GM12878 (cell line): ENCODE results near the gene CHRDL2. TPM values are rescaled to one million over a fixed set of nuclear protein-coding genes. Genes with fewer than 3 reads are reported as not detected.
A peak's percentile ranks its signal among the peaks of the same experiment; 100 is the strongest.

Experiments used
- ATAC-seq: fragments of 200-7000 bp; cut with Tn5 transposase; 3 replicates; pipeline ENCODE4 v1.9.1; 2020; ENCODE audit warnings: mild to moderate bottlenecking, moderate library complexity
- BruUV-seq: library from RNA; stranded (reverse); fragments of 400-500 nt; replicated peaks from 2 replicates; lab custom pipeline; 2021; lab: Mats Ljungman, UMichigan
- CTCF ChIA-PET: fragments of 300-600 bp; sonication (Branson Sonifier 250); formaldehyde crosslinking; extraction: SDS; loops from one replicate; lab custom pipeline; 2021; ENCODE audit warnings: inconsistent platforms; lab: Yijun Ruan, JAX
- POLR2A ChIA-PET: fragments of 350-600 bp; formaldehyde crosslinking; extraction: SDS; loops from one replicate; lab custom pipeline; 2021; ENCODE audit warnings: inconsistent platforms; lab: Charles Lee
- RAD21 ChIA-PET: fragments of 300-600 bp; sonication (Branson Sonifier 250); formaldehyde crosslinking; loops from one replicate; lab custom pipeline; 2023; ENCODE audit warnings: antibody characterized with exemption; ENCODE audit not compliant: unreplicated experiment; lab: Charles Lee
- SMC1A ChIA-PET: fragments of 300-600 bp; sonication (Branson Sonifier 250); formaldehyde crosslinking; loops from one replicate; lab custom pipeline; 2023; ENCODE audit not compliant: unreplicated experiment, uncharacterized antibody; lab: Charles Lee
- DNase-seq: peaks from one replicate; pipeline ENCODE4 v3.0.0-alpha.2; 2011; ENCODE audit warnings: low read depth, low spot score
- FAIRE-seq: peaks from 3 replicates; lab custom pipeline; 2011; peaks lifted over from hg19 to GRCh38; lab: Jason Lieb, UNC
- H2AFZ ChIP-seq: 2 replicates; pipeline ENCODE4 v1.6.0; 2011; ENCODE audit warnings: low read depth, low read length, control low read depth; ENCODE audit not compliant: control insufficient read depth
- H3K27ac ChIP-seq: 2 replicates; pipeline ENCODE4 v1.5.1; 2011; ENCODE audit warnings: control low read depth; ENCODE audit not compliant: control insufficient read depth, insufficient read depth
- H3K27me3 ChIP-seq, 2 experiments: replicated peaks in 1 of 2; 2 replicates each; pipeline versions ENCODE4 v1.6.0 to v1.6.1; 2011; ENCODE audit warnings: low read length in 1 of 2; ENCODE audit not compliant: control insufficient read depth in 2 of 2, insufficient read depth in 2 of 2
- H3K36me3 ChIP-seq, 2 experiments: 2 replicates each; pipeline ENCODE4 v1.5.1; 2011; ENCODE audit warnings: low read length in 1 of 2; ENCODE audit not compliant: control insufficient read depth in 2 of 2, insufficient read depth in 2 of 2
- H3K4me1 ChIP-seq: 2 replicates; pipeline ENCODE4 v1.6.1; 2011; ENCODE audit warnings: mild to moderate bottlenecking, low read length, moderate library complexity, mixed read lengths; ENCODE audit not compliant: control insufficient read depth, insufficient read depth
- H3K4me2 ChIP-seq: 2 replicates; pipeline ENCODE4 v1.6.0; 2011; ENCODE audit warnings: control low read depth; ENCODE audit not compliant: control insufficient read depth, insufficient read depth
- H3K4me3 ChIP-seq: fragments of 200-600 bp; sonication (generic); 2 replicates; pipeline ENCODE4 v1.5.1; 2016
- H3K79me2 ChIP-seq: 2 replicates; pipeline ENCODE4 v1.6.0; 2011; ENCODE audit warnings: low read length; ENCODE audit not compliant: control insufficient read depth, insufficient read depth
- H3K9ac ChIP-seq: 2 replicates; pipeline ENCODE4 v1.8.0; 2011; ENCODE audit warnings: low read length, control low read depth, mixed read lengths; ENCODE audit not compliant: control insufficient read depth, insufficient read depth
- H3K9me3 ChIP-seq: replicated peaks from 3 replicates; pipeline ENCODE4 v1.5.1; 2011; ENCODE audit warnings: mild to moderate bottlenecking, low read length; ENCODE audit not compliant: control insufficient read depth, insufficient read depth
- H4K20me1 ChIP-seq: 2 replicates; pipeline ENCODE4 v1.6.0; 2011; ENCODE audit not compliant: control insufficient read depth, insufficient read depth
- CTCF ChIP-seq, 3 experiments: IDR thresholded peaks in 2 of 3; conservative IDR thresholded peaks in 1 of 3; 2 replicates each; pipeline ENCODE4 v1.5.1; 2011; ENCODE audit warnings: low read depth in 3 of 3, low read length in 3 of 3, mild to moderate bottlenecking in 3 of 3, control low read depth in 2 of 3, moderate library complexity in 2 of 3, inconsistent platforms in 1 of 3, mixed read lengths in 1 of 3; ENCODE audit not compliant: control insufficient read depth in 2 of 3, insufficient read depth in 1 of 3; ENCODE audit errors: extremely low read depth in 1 of 3
- HDAC2 ChIP-seq: fragments of 200-600 bp; sonication (generic); IDR thresholded peaks from 2 replicates; pipeline ENCODE4 v1.6.1; 2017
- IRF5 ChIP-seq: fragments of 450-650 bp; IDR thresholded peaks from 2 replicates; pipeline ENCODE4 v1.6.1; 2017; ENCODE audit warnings: borderline replicate concordance
- PAX5 ChIP-seq: IDR thresholded peaks from 2 replicates; pipeline ENCODE4 v1.6.1; 2011; ENCODE audit warnings: low read depth, low read length, borderline replicate concordance
- RAD21 ChIP-seq: IDR thresholded peaks from 2 replicates; pipeline ENCODE4 v1.6.1; 2011; ENCODE audit warnings: mild to moderate bottlenecking, low read depth, low read length, moderate library complexity; ENCODE audit not compliant: insufficient read depth
- SMC3 ChIP-seq: IDR thresholded peaks from 2 replicates; pipeline ENCODE4 v1.6.1; 2011; ENCODE audit warnings: low read length, improper control_type of control experiment, borderline replicate concordance
- YY1 ChIP-seq: IDR thresholded peaks from 2 replicates; pipeline ENCODE4 v1.6.1; 2011; ENCODE audit warnings: low read depth, mild to moderate bottlenecking, low read length
- ZBED1 ChIP-seq: IDR thresholded peaks from 2 replicates; pipeline ENCODE4 v1.6.1; 2016; ENCODE audit warnings: borderline replicate concordance
- ZNF24 ChIP-seq: fragments of 450-650 bp; IDR thresholded peaks from 2 replicates; pipeline ENCODE4 v1.6.1; 2017; ENCODE audit warnings: antibody characterized with exemption, mild to moderate bottlenecking
- WGBS: methylation state at CpG from one replicate; pipeline ENCODE4 v1.1.6; 2016; ENCODE audit warnings: low lambda C conversion rate; ENCODE audit not compliant: insufficient replicate concordance, insufficient coverage; ENCODE audit errors: missing lambda C conversion rate; 5-methylcytosine and 5-hydroxymethylcytosine counted together
- in situ Hi-C: fragments of 300-500 bp; cut with MboI; formaldehyde crosslinking; loops from 9 replicates; pipeline ENCODE4 v1.14.3; 2018; ENCODE audit warnings: mixed read lengths
- intact Hi-C: fragments of 100-400 bp; cut with micrococcal nuclease; formaldehyde crosslinking; loops from one replicate; pipeline ENCODE4 v1.14.2; 2022; ENCODE audit not compliant: unreplicated experiment
- polyA plus RNA-seq, 11 experiments: library from polyadenylated mRNA; depleted of rRNA in 4 of 11; unstranded in 6 of 11; stranded (reverse) in 5 of 11; fragments of >200 nt; fragmentation: Nextera tagmentation in 4 of 11; fragmentation: Illumina TruSeq in 1 of 11; extraction: Ambion mirVana in 4 of 11; extraction: Trizol in 1 of 11; gene quantifications; 1 replicate in 1 of 11; 2 replicates in 10 of 11; pipeline versions ENCODE4 v1.2.1 to v1.2.3, GENCODE V29; 2011 to 2016; ENCODE audit warnings: inconsistent platforms in 2 of 11, missing spikeins in 2 of 11, low read depth in 1 of 11
- total RNA-seq, 4 experiments: library from RNA; depleted of rRNA in 3 of 4; stranded (reverse); fragments of >200 nt in 3 of 4; fragmentation: Illumina TruSeq in 1 of 4; extraction: Trizol in 1 of 4; gene quantifications; 2 replicates each; pipeline versions ENCODE4 v1.2.1 to v1.2.3, GENCODE V29; 2013 to 2021

CHRDL2 gene
- total and polyA plus RNA-seq, 10 of the 15 experiments (the other 5 are each of a cell fraction or from before 2014, with no cell fraction given) = not detected

- RAD21 ChIA-PET = interaction anchor here (0.6 kb wide), 1 partner anchor 118 kb away, joined by 3 read pairs; no protein-coding TSS in a partner anchor
Measured at GRCh38 chr11:74742070-74742469, 10.8 kb upstream of the CHRDL2 start.

GRCh38 chr11:74739546-74740270 is 8.5 kb upstream of the CHRDL2 start:
- no TSS peak for BruUV-seq
- DNase-seq (no peak), FAIRE-seq (peak; percentile 57), ATAC-seq (peak; percentile 93)
- H3K36me3 ChIP-seq = no peaks in the 10 kb centered on the region
- TF ChIP-seq ZBED1 = no peak
- no peak for TF ChIP-seq IRF5
- TF ChIP-seq HDAC2 = no peak
- TF ChIP-seq YY1 = peak; percentile 43; the same call in 1 of the 2 replicates
- TF ChIP-seq SMC3 = peak; percentile 49; the same call in 1 of the 2 replicates
- peak; percentile 62 for TF ChIP-seq RAD21
- TF ChIP-seq CTCF (IDR thresholded peaks at IDR 0.05 in 2 of 3, conservative IDR thresholded peaks at IDR 0.05 in 1 of 3; ENCODE audit: control insufficient read depth in 2 of 3, extremely low read depth in 1 of 3, insufficient read depth in 1 of 3, low read depth in 3 of 3, low read length in 3 of 3) = peak; percentile 83 to 92 (median 89)
- H3K9me3 ChIP-seq = no peaks in the 10 kb centered on the region
- in situ Hi-C loops (no loop called here), intact Hi-C loops (loop anchor here (5.0 kb wide), 1 partner anchor 37 kb away; no protein-coding TSS in a partner anchor)
- CTCF ChIA-PET = interaction anchor here (0.6 to 3.2 kb wide), 32 partner anchors 8 to 286 kb away, joined by 3 to 36 read pairs (median 4); partner anchors contain the start of gene RNF169
- SMC1A ChIA-PET = interaction anchor here (0.9 to 2.9 kb wide), 6 partner anchors 8 to 350 kb away, joined by 3 to 21 read pairs (median 3); no protein-coding TSS in a partner anchor
- H3K9ac ChIP-seq = no peak overlapping the region
- H2AFZ ChIP-seq = no peak overlapping the region
- no peaks in the 10 kb centered on the region for H4K20me1 ChIP-seq
- no peaks in the 10 kb centered on the region for H3K4me1 ChIP-seq
- H3K27me3 ChIP-seq = peaks cover 0 to 2% of the 10 kb centered on the region in 2 experiments; a peak in 1 of 4 replicates
- H3K4me3 ChIP-seq = no peak overlapping the region
- no peak overlapping the region for H3K4me2 ChIP-seq
- H3K27ac ChIP-seq = no peak overlapping the region
- 9% methylated on average over 8 of the region's 8 CpGs for WGBS
- no peaks in the 10 kb centered on the region for H3K79me2 ChIP-seq
- RAD21 ChIA-PET = interaction anchor here (0.8 to 1.9 kb wide), 6 partner anchors 10 to 287 kb away, joined by 3 to 10 read pairs (median 4); no protein-coding TSS in a partner anchor
- POLR2A ChIA-PET = no interaction called here

More at GRCh38 chr11:74742070-74742469, 10.8 kb upstream of the CHRDL2 start:
- ChIA-PET POLR2A (no interaction called here), SMC1A (no interaction called here), CTCF (interaction anchor here (0.6 to 3.2 kb wide), 3 partner anchors 10 to 16 kb away, joined by 4 to 30 read pairs (median 4); no protein-coding TSS in a partner anchor)
- no peak for FAIRE-seq
- H3K4me3 ChIP-seq = no peak overlapping the region
- no peaks in the 10 kb centered on the region for H3K79me2 ChIP-seq
- H3K4me1 ChIP-seq = no peaks in the 10 kb centered on the region
- TF ChIP-seq ZNF24 (0 out of 2 replicates have a peak, but pooled peaks have one; percentile 60), PAX5 (no peak)
- 38% methylated on average over 4 of the region's 4 CpGs for WGBS
- in situ Hi-C loops (no loop called here), intact Hi-C loops (no loop called here)
- no peaks in the 10 kb centered on the region for H3K9me3 ChIP-seq
- no peak for DNase-seq
- no peak overlapping the region for H3K4me2 ChIP-seq
- H2AFZ ChIP-seq = no peak overlapping the region
- no peaks in the 10 kb centered on the region for H4K20me1 ChIP-seq
- no peak overlapping the region for H3K9ac ChIP-seq
- BruUV-seq = no TSS peak
- no peaks in the 10 kb centered on the region for H3K36me3 ChIP-seq
- ATAC-seq = no peak
- no peak overlapping the region for H3K27ac ChIP-seq
- peaks cover 0 to 2% of the 10 kb centered on the region in 2 experiments; a peak in 1 of 4 replicates for H3K27me3 ChIP-seq
